IPS-NIHi7 (cell line): ENCODE measurements around the gene XKR3.
"Not testable (repeated sequence)": the region's sequence is repeated elsewhere in the genome, so short reads cannot be mapped to it uniquely, and the experiment has no call there.

Experiments
- DNase-seq: peaks from one replicate; pipeline ENCODE4 v3.0.0; 2012; ENCODE audit warnings: mixed read lengths; ENCODE audit errors: extremely low spot score

The XKR3 gene

DNA sequence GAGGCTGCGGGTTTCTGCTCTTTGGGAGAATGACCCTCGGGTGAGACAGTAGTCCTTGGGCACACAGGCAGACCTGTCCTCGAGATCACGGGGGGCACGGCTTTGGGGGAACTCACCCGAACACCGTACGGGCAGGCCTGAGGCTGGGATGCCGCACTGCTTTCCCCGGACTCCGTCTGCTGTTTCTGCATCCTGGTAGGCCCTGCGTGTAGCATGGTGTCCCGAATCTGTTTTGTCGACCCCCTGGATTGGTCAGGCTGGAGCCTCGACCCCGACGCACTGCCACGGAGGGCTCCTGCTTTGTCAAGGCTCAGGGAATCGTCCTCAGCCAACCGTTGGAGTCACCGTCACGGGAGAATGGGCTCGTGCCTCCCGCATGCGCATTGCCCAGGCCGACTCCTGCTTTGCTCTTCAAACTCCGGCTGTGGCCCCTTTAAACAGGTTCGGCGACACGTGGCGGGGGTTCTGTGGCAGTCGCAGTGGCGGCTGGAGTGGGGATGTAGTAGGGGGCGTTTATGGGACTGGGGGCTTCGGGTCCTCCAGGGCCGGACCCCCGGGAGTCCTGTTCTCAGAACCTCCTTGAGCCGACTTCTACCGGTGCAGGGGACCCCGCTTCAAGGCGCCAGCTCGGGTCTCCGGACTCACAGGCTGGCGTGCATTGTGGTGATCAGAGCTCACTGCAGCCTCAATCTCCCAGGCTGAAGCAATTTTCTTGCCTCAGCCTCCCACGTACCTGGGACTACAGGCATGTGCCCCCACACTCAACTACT is 76.9 kb downstream of the XKR3 start:
- DNase-seq, result not testable (repeated sequence)

DNA sequence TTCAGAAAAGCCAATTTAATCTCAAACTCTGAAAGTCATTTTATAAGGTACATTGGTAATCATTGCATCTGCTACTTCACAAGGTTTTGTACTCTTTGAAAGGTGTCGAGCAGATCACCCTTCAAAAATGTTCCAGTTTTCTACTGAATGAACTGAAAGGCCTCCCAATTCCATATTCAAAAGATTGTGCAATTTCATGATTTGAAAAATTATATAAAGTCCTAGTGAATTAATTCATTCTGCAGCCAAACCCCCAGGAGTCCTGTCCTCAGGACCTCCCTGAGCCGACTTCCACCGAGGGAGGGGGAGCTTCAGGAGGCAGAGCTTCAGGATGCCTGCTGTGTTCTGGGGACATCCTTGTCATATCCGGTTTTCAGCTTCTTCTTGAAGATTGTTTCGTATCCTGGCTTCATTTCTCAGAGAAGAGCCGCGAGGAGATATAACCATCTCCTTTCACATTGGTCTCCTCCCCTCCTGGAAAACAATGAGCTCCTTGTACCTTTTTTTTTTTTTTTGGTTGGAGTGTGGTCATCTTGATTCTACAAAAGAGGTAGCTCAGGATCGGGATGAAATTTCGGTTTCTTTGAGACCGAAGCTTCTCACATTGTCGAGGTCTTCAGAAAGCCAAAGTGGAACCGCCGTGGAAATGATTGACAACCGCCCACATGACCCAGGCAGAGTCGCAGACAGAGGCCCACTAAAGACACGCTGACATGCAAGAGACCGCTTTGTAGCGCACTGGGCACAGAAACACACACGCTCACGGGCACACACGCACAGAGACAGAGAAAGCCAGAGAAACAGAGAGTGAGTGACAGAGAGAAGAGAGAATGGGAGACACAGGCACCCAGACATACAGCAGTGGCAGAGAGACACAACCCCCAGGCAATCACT is 77.7 kb downstream of the XKR3 start:
- not testable (repeated sequence) for DNase-seq

- not testable (repeated sequence) for DNase-seq
Observed at GRCh38 chr22:16734271-16734670, 90.9 kb downstream of the XKR3 start.
